Measurements from ENCODE around the gene RBM28. TPM values are rescaled to one million over a fixed set of nuclear protein-coding genes. Genes with fewer than 3 reads are reported as not detected.

Gene RBM28
- total and polyA plus RNA-seq, 10 donors = 11.0 to 45.8 (median 29.5) TPM

- no peak overlapping the region for H3K4me3 ChIP-seq
- peak; percentile 47 for DNase-seq
- H3K9me3 ChIP-seq = peaks cover 0 to 30% (median 24%) of the 10 kb centered on the region in 8 donors
- H3K36me3 ChIP-seq = no peaks in the 10 kb centered on the region
- 72 to 85% (median 77%) methylated on average over 4 of the region's 4 CpGs for WGBS, 5 donors
- H3K4me1 ChIP-seq = peaks cover 0 to 16% (median 10%) of the 10 kb centered on the region in 6 donors
- intact Hi-C loops (cut with DNase I; ENCODE audit: low total_unique reads) = no loop called here
- TF ChIP-seq POLR2A (IDR thresholded peaks at IDR 0.05) = no peak
- no peak for TF ChIP-seq CTCF (IDR thresholded peaks at IDR 0.05 in 8 of 11, conservative IDR thresholded peaks at IDR 0.05 in 3 of 11)
- no peak for TF ChIP-seq POLR2AphosphoS5 (IDR thresholded peaks at IDR 0.05)
- no peak overlapping the region for H3K27ac ChIP-seq
- H3K27me3 ChIP-seq (replicated peaks in 1 of 7) = peaks cover 0 to 23% (median 15%) of the 10 kb centered on the region in 7 donors
These were observed 68.0 kb downstream of the RBM28 start for GRCh38 chr7:128275681-128276080.

- Histone ChIP-seq H3K4me3 (no peak overlapping the region), H3K27me3 (replicated peaks in 1 of 7) (peaks cover 0 to 29% (median 20%) of the 10 kb centered on the region in 7 donors), H3K36me3 (no peaks in the 10 kb centered on the region), H3K9me3 (peaks cover 0 to 24% (median 18%) of the 10 kb centered on the region in 8 donors), H3K4me1 (peaks cover 0 to 20% (median 11%) of the 10 kb centered on the region in 6 donors), H3K27ac (no peak overlapping the region)
- TF ChIP-seq CTCF (IDR thresholded peaks at IDR 0.05 in 8 of 11, conservative IDR thresholded peaks at IDR 0.05 in 3 of 11) (no peak), POLR2AphosphoS5 (IDR thresholded peaks at IDR 0.05) (no peak), POLR2A (IDR thresholded peaks at IDR 0.05) (no peak)
- intact Hi-C loops (cut with DNase I; ENCODE audit: low total_unique reads) = no loop called here
- DNase-seq = no peak
- 51 to 65% (median 61%) methylated on average over 3 of the region's 3 CpGs for WGBS, 5 donors
These were observed 68.7 kb downstream of the RBM28 start for GRCh38 chr7:128274884-128275603.

DNA sequence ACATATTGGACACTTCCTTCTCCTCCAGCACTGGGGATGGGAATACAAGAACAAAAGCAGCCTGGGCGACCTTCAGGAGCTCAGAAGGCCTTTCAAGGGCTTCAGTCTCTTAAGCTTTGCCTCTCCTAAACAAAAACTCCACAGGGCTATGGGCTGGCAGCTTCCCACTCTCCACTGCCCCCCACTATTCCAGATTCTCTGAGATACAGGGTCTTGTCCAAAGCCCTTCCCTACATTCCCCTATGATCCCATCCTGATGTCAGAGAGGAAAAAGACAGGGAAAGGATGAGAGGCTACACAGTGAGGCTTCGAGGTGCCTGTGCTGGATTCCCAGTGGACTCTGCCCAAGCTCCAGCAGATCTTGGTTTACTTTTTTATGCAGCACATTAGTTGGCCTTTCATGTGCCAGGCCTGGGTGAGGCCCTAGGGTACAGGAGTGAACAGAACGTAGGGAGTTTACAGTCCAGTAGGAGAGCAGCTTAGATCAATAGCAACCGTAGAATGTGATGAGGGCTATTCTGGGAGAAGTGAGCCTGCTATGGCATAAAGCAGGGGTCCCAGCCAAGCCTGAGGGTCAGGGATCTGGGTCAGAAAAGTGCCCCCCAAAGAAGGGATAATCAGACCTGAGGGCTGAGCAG is 69.3 kb downstream of the RBM28 start:
- WGBS, 5 donors = 68 to 87% (median 86%) methylated on average over 4 of the region's 4 CpGs
- Histone ChIP-seq H3K27me3 (replicated peaks in 1 of 7) (peaks cover 0 to 34% (median 20%) of the 10 kb centered on the region in 7 donors), H3K36me3 (no peaks in the 10 kb centered on the region), H3K27ac (no peak overlapping the region), H3K4me3 (no peak overlapping the region), H3K4me1 (peaks cover 0 to 20% (median 11%) of the 10 kb centered on the region in 6 donors), H3K9me3 (peaks cover 0 to 17% (median 11%) of the 10 kb centered on the region in 8 donors)
- DNase-seq = no peak
- intact Hi-C loops (cut with DNase I; ENCODE audit: low total_unique reads) = no loop called here
- no peak for TF ChIP-seq POLR2A (IDR thresholded peaks at IDR 0.05)
- no peak for TF ChIP-seq CTCF (IDR thresholded peaks at IDR 0.05 in 8 of 11, conservative IDR thresholded peaks at IDR 0.05 in 3 of 11)
- no peak for TF ChIP-seq POLR2AphosphoS5 (IDR thresholded peaks at IDR 0.05)

DNA sequence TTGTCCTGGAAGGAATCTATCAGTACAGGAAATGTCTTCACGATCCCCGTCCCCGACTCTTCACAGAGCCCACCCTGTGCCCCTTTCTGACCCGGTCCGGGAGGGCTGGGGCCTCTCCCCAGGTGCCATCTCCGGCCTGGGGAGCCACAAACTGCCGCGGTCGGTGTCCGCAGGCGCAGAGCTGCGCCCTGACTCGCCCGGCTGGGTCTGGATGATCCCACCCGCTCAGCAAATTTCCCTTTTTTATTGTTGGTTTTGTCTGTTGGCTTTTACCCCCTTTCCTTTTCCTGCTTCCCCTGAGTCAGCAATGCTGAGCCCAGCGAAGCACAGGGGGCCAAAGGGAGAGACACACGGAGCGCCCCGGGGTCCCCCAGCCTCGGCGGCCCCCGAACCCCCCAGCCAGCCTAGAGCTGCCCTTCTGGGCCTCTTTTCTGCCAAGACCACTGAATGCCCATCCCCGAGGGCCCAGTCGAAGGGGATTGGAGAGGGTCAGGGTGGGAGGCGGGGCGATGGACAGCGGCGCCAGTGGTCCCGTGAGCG is 71.7 kb downstream of the RBM28 start:
- H3K9me3 ChIP-seq = no peaks in the 10 kb centered on the region
- TF ChIP-seq CTCF (IDR thresholded peaks at IDR 0.05 in 8 of 11, conservative IDR thresholded peaks at IDR 0.05 in 3 of 11) = no peak
- no peak for TF ChIP-seq POLR2AphosphoS5 (IDR thresholded peaks at IDR 0.05)
- DNase-seq = no peak
- intact Hi-C loops (cut with DNase I; ENCODE audit: low total_unique reads) = no loop called here
- H3K27ac ChIP-seq = no peak overlapping the region
- peaks cover 0 to 20% (median 11%) of the 10 kb centered on the region in 6 donors for H3K4me1 ChIP-seq
- H3K4me3 ChIP-seq = peak overlapping the region in 6 of 8 donors; percentile 9 to 53 (median 19)
- WGBS, 5 donors = 30 to 45% (median 32%) methylated on average over 28 to 30 of the region's 30 CpGs
- H3K36me3 ChIP-seq = no peaks in the 10 kb centered on the region
- peaks cover 0 to 44% (median 22%) of the 10 kb centered on the region in 7 donors for H3K27me3 ChIP-seq (replicated peaks in 1 of 7)
